GM20431 (cell line): ENCODE data around the gene STXBP6.
"Not testable (repeated sequence)": the region's sequence is repeated elsewhere in the genome, so short reads cannot be mapped to it uniquely, and the experiment has no call there.

Experiments
- in situ Hi-C: fragments of 300-500 bp; cut with MseI, MboI; formaldehyde crosslinking; loops from one replicate; pipeline ENCODE4 v1.15.0; 2020; ENCODE audit warnings: low sequenced_read_pairs; ENCODE audit not compliant: unreplicated experiment

The STXBP6 gene

GRCh38 chr14:24816011-24816928 lies 233.7 kb downstream of the STXBP6 start:
- in situ Hi-C loops = no loop called here

GRCh38 chr14:24815543-24815942 lies 234.4 kb downstream of the STXBP6 start:
- in situ Hi-C loops = no loop called here

- in situ Hi-C loops = no loop called here
Measured at GRCh38 chr14:24814944-24815343, 235.0 kb downstream of the STXBP6 start.

GRCh38 chr14:24814346-24814745 lies 235.6 kb downstream of the STXBP6 start:
- in situ Hi-C loops = no loop called here

GRCh38 chr14:24813819-24814259 lies 236.1 kb downstream of the STXBP6 start:
- in situ Hi-C loops = no loop called here

GRCh38 chr14:24813089-24813815 lies 236.7 kb downstream of the STXBP6 start:
- in situ Hi-C loops = no loop called here

- in situ Hi-C loops = no loop called here
Measured at GRCh38 chr14:24809135-24809534, 240.8 kb downstream of the STXBP6 start.

GRCh38 chr14:24808412-24808811 lies 241.5 kb downstream of the STXBP6 start:
- in situ Hi-C loops = no loop called here

- in situ Hi-C loops = no loop called here
Measured at GRCh38 chr14:24806061-24806678, 243.8 kb downstream of the STXBP6 start.

GRCh38 chr14:24804552-24805212 lies 245.3 kb downstream of the STXBP6 start:
- in situ Hi-C loops = no loop called here

- in situ Hi-C loops = no loop called here
Measured at GRCh38 chr14:24803933-24804494, 245.9 kb downstream of the STXBP6 start.

- in situ Hi-C loops = not testable (repeated sequence)
Measured at GRCh38 chr14:24803426-24803825, 246.5 kb downstream of the STXBP6 start.

- in situ Hi-C loops = no loop called here
Measured at GRCh38 chr14:24802236-24802635, 247.7 kb downstream of the STXBP6 start.

- in situ Hi-C loops = no loop called here
Measured at GRCh38 chr14:24801024-24801423, 248.9 kb downstream of the STXBP6 start.

GRCh38 chr14:24798911-24799462 lies 251.0 kb downstream of the STXBP6 start:
- in situ Hi-C loops = no loop called here

- in situ Hi-C loops = no loop called here
Measured at GRCh38 chr14:24795406-24795805, 254.5 kb downstream of the STXBP6 start.

GRCh38 chr14:24794644-24795305 lies 255.2 kb downstream of the STXBP6 start:
- in situ Hi-C loops = no loop called here

- in situ Hi-C loops = no loop called here
Measured at GRCh38 chr14:24790196-24790595, 259.8 kb downstream of the STXBP6 start.

- in situ Hi-C loops = no loop called here
Measured at GRCh38 chr14:24789378-24789884, 260.5 kb downstream of the STXBP6 start.
